ENCODE results near the gene AGMAT.

The AGMAT gene

GRCh38 chr1:15570861-15571260 is 14.0 kb downstream of the AGMAT start:
- H3K4me3 ChIP-seq (ENCODE audit: low read depth, low read length) = no peak overlapping the region

- no peak overlapping the region for H3K4me3 ChIP-seq (ENCODE audit: low read depth, low read length)
Observed at GRCh38 chr1:15568387-15569073, 16.3 kb downstream of the AGMAT start.

- no peak overlapping the region for H3K4me3 ChIP-seq (ENCODE audit: low read depth, low read length)
Observed at GRCh38 chr1:15559189-15559810, 25.6 kb downstream of the AGMAT start.

DNA sequence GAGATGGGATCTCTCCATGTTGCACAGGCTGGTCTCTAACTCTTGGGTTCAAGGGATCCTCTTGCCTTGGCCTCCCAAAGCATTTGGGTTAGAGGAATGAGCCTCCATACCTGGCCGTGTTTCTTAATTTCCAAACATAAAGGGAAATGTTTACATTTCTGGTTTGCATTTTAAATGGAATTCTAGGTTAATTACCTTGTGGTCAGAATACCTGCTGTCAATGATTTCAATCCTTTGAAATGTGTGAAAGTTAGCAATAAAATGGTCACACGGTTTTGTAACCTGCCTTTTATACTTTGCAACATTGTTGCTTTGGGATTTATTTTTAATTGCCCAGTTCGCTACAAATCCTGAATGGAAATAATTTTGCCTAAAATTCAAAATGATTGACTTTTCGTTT is 26.3 kb downstream of the AGMAT start:
- no peak overlapping the region for H3K4me3 ChIP-seq (ENCODE audit: low read depth, low read length)

- no peak overlapping the region for H3K4me3 ChIP-seq (ENCODE audit: low read depth, low read length)
Observed at GRCh38 chr1:15557594-15557993, 27.3 kb downstream of the AGMAT start.

- H3K4me3 ChIP-seq (ENCODE audit: low read depth, low read length) = no peak overlapping the region
Observed at GRCh38 chr1:15557008-15557407, 27.8 kb downstream of the AGMAT start.

DNA sequence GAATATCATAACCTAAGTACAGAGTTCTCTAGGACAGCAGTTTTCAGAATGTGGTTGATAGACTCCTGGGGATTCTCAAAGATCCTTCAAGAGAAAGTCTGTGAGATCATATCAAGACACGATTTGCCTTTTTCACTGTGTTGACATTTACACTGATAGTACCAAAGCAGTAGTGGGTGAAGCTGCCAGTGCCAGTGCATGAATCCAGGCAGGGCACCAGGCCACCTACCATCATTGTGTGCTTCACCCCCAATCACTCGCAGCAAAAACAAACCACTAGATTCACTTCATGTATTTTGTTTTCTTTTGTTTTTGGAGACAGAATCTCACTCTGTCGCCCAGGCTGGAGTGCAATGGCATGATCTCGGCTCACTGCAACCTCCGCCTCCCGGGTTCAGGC is 34.3 kb downstream of the AGMAT start:
- H3K4me3 ChIP-seq (ENCODE audit: low read depth, low read length) = no peak overlapping the region

DNA sequence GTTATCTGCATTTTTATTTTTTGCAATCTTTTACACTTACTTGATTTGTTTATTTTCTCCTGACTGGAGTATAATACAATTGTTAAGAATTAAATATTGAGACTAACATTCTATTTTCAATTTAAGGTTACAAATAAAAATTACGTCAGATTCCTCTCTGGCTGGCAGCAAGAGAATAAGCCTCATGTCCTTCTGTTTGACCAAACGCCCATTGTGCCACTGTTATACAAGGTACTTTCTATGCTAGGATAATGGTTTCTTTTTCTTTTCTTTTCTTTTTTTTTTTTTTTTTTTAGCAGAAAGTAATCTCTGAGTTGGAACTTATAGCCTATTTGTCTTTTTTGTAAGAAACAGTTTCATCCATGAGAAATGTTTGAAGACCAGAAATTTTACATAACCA is 38.2 kb downstream of the AGMAT start:
- H3K4me3 ChIP-seq (ENCODE audit: low read depth, low read length) = no peak overlapping the region

- no peak overlapping the region for H3K4me3 ChIP-seq (ENCODE audit: low read depth, low read length)
Observed at GRCh38 chr1:15543589-15544568, 41.0 kb downstream of the AGMAT start.

DNA sequence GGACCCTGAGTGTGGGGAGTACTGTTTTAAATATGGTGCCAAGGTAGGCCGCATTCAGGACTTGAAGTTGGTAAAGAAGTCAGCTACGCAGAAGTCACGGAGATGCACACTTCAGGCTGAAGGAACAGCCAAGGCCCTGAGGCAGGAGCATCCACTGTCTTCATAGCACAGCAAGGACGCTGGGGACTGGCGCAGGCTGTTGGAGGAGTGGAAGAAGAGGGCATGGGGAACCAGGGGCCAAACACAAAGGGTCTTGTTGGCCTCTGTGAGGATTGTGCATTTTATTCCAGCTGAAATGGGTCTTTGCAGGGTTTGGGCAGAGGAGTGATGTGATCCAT is 41.6 kb downstream of the AGMAT start:
- H3K4me3 ChIP-seq (ENCODE audit: low read depth, low read length) = no peak overlapping the region

- no peak overlapping the region for H3K4me3 ChIP-seq (ENCODE audit: low read depth, low read length)
Observed at GRCh38 chr1:15542388-15543250, 42.2 kb downstream of the AGMAT start.

GRCh38 chr1:15541231-15541792 is 43.5 kb downstream of the AGMAT start:
- H3K4me3 ChIP-seq (ENCODE audit: low read depth, low read length) = no peak overlapping the region

DNA sequence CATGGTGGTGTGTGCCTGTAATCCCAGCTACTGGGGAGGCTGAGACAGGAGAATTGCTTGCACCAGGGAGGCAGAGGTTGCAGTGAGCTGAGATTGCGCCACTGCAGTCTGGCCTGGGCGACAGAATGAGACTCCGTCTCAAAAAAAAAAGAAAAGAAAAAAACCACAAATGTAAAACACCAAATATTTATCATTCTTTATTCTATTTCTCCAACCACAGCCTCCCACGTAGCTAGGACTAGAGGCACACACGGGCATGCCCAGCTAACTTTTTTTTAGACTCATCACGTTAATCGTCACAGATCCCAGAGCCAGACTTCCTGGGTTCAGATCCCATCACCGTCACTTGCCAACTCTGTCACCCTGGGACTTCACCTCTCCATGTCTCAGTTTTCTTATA is 44.7 kb downstream of the AGMAT start:
- no peak overlapping the region for H3K4me3 ChIP-seq (ENCODE audit: low read depth, low read length)

GRCh38 chr1:15538771-15539170 is 46.1 kb downstream of the AGMAT start:
- H3K4me3 ChIP-seq (ENCODE audit: low read depth, low read length) = no peak overlapping the region

DNA sequence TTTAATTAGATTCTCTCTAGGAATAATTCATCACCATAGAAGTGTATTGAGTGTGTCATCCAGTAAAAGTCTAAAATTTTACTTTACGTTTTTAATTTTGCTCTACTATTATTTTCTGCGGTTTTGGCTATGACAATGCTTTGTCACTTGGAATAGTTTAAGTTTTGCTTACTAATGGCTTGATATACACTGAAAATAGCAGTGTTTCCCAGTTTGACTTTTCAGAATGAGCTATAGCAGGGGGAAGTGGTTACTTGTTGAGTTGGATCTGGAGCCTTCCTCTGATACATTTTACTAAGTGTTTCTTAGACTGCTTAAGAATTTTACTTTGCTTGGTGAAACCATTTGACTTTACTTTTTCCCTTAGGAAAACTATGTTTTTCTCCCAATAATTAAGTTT is 53.2 kb downstream of the AGMAT start:
- no peak overlapping the region for H3K4me3 ChIP-seq (ENCODE audit: low read depth, low read length)

DNA sequence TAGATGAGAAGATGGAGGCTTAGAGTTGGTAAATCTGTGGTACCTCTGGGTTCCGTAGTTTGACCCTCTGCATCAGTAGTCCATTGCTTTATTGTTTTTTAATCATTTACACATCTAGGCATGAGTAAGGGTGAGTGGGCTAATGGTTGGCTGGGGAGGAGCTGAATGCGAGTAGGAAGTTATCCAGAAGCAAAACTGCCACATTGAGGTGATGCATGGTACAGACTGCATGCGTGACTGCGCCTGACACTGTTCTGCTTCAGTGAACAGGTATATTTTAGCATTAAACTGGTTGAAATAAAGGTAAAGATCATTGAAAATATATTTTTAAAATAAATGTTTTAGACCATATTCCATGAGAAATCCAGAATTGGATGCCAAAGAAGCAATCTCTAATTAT is 53.8 kb downstream of the AGMAT start:
- H3K4me3 ChIP-seq (ENCODE audit: low read depth, low read length) = no peak overlapping the region

- peak within 1 kb of the TSS; percentile 75 for H3K4me3 ChIP-seq (ENCODE audit: low read depth, low read length)
Observed at GRCh38 chr1:15526490-15527339, 58.1 kb downstream of the AGMAT start, which contains the start of gene DNAJC16. TSS of gene DNAJC16 (plus strand) at chr1:15526848. CDS start at chr1:15529106, 2,258 bp downstream.

DNA sequence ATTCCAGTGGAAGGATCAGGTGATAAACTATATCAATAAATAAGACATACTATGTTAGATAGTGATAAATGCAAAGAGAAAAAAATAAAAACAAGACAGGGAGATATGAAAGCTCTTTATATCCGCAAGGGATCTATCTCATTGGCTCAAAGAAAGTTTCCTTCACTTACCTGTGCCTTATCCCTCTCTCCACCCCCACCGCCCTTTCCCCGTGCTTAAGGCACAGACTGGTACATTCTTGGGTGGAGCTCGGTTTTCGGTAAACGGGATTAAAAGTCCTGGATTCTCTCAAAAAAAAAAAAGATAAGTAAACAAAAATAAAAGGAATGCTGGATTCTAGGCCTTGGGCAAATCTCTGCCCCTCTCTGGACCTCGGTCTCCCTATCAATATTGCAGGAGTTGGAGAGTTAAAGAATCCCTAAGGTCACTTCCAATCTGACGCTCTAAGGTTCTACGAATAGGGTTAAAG is 58.8 kb downstream of the AGMAT start:
- peak overlapping the region; percentile 18 for H3K4me3 ChIP-seq (ENCODE audit: low read depth, low read length)

Measured in iPS-11a (cell line).